Pancreas (tissue), 10 donors: Measurements from ENCODE around the gene SH3BP4. TPM values are rescaled to one million over a fixed set of nuclear protein-coding genes. Genes with fewer than 3 reads are reported as not detected.
A peak's percentile ranks its signal among the peaks of the same experiment; 100 is the strongest.

ENCODE experiments used
- ATAC-seq, 4 donors: fragments of 200-7000 bp; cut with Tn5 transposase; one replicate each; pipeline versions ENCODE4 v1.8.0 to v1.9.1; 2020; ENCODE audit warnings: mild to moderate bottlenecking in 4 of 4, moderate library complexity in 4 of 4
- DNase-seq, 6 donors: peaks; one replicate each; pipeline ENCODE4 v3.0.0-alpha.2; 2020
- FAIRE-seq: peaks from 2 replicates; lab custom pipeline; 2012; peaks lifted over from hg19 to GRCh38; lab: Jason Lieb, UNC
- H3K27ac ChIP-seq, 4 donors: fragments of 200-600 bp; sonication (generic); 1 replicate in 3 of 4; 2 replicates in 1 of 4; pipeline versions ENCODE4 v1.5.0 to v1.8.0; 2020
- H3K27me3 ChIP-seq, 4 donors: fragments of 200-600 bp; one replicate each; pipeline ENCODE4 v1.8.0; 2021
- H3K36me3 ChIP-seq, 3 donors: fragments of 200-600 bp; sonication (generic) in 1 of 3; one replicate each; pipeline versions ENCODE4 v1.5.0 to v1.8.0; 2020 to 2021
- H3K4me1 ChIP-seq, 3 donors: fragments of 200-600 bp; one replicate each; pipeline ENCODE4 v1.8.0; 2021
- H3K4me3 ChIP-seq, 4 donors: fragments of 200-600 bp; sonication (generic) in 2 of 4; one replicate each; pipeline versions ENCODE4 v1.5.0 to v1.8.0; 2020 to 2021
- H3K9me3 ChIP-seq, 4 donors: fragments of 200-600 bp; one replicate each; pipeline ENCODE4 v1.8.0; 2021
- CTCF ChIP-seq, 4 donors: fragments of 200-600 bp; sonication (generic) in 3 of 4; IDR thresholded peaks; one replicate each; pipeline versions ENCODE4 v1.5.0 to v1.8.0; 2021; ENCODE audit warnings: antibody characterized with exemption in 4 of 4
- WGBS, 2 donors: extraction: QIAGEN DNeasy Blood & Tissue Kit; methylation state at CpG; one replicate each; pipeline ENCODE4 v1.1.7; 2013; 5-methylcytosine and 5-hydroxymethylcytosine counted together
- intact Hi-C, 3 donors: fragments of 100-400 bp; cut with DNase I; formaldehyde crosslinking; loops; one replicate each; pipeline versions ENCODE4 v1.11.1 to v1.14.2; 2022
- polyA plus RNA-seq, 2 donors: library from polyadenylated mRNA; stranded (reverse); fragments of 200-250 nt; gene quantifications; one replicate each; pipeline ENCODE4 v1.2.3, GENCODE V29; 2013
- total RNA-seq, 6 donors: library from RNA; stranded (reverse); fragmentation: NEBNext Ultra II Directional in 4 of 6; extraction: Animal tissue kit (Norgen Biotek cat#: 25700) in 4 of 6; gene quantifications; one replicate each; pipeline versions ENCODE4 v1.2.1 to v1.2.4, GENCODE V29; 2021 to 2023
- donor health status: healthy with polysubstance abuse.
- donor health status: DM: no; HTN: no; CAD: no; lungs with moderate emphysema.
- donor health status: DM: no; HTN: no; CAD: no.
- donor health status: control.
- donor health status: control.
- donor health status: Bipolar disorder and iron deficiency.
- donor health status: DM: yes; HTN: yes; CAD: no.
- donor health status: DM: no; HTN: no; CAD: no.
- donor health status: DM: no; HTN: no; CAD: no.
- donor health status: DM: yes; HTN: yes; CAD: no.

Gene SH3BP4
- total and polyA plus RNA-seq, 8 donors: 20.5 to 99.7 (median 62.8) TPM

- H3K4me1 ChIP-seq: peaks cover 18 to 38% (median 22%) of the 10 kb centered on the region in 3 donors
- peak in 3 of 4 donors; percentile 3 to 26 (median 7) for ATAC-seq
- intact Hi-C loops: no loop called here
- WGBS, 2 donors: 51% methylated on average over 14 of the region's 14 CpGs
- no peaks in the 10 kb centered on the region for H3K9me3 ChIP-seq
- no peak overlapping the region for H3K4me3 ChIP-seq
- TF ChIP-seq CTCF (IDR thresholded peaks at IDR 0.05): no peak
- H3K27me3 ChIP-seq: no peaks in the 10 kb centered on the region
- DNase-seq: no peak
- no peaks in the 10 kb centered on the region for H3K36me3 ChIP-seq
- peak overlapping the region in 2 of 4 donors; percentile 10 to 30 for H3K27ac ChIP-seq
- FAIRE-seq: no peak
These were observed 17.0 kb downstream of the SH3BP4 start for GRCh38 chr2:234968631-234969305.

GRCh38 chr2:234969306-234970098 is 17.7 kb downstream of the SH3BP4 start:
- H3K4me1 ChIP-seq: peaks cover 18 to 38% (median 21%) of the 10 kb centered on the region in 3 donors
- no peak for DNase-seq
- ATAC-seq: peak; percentile 16 to 52 (median 30)
- FAIRE-seq: no peak
- no peak overlapping the region for H3K4me3 ChIP-seq
- peak overlapping the region in 2 of 4 donors; percentile 10 to 30 for H3K27ac ChIP-seq
- TF ChIP-seq CTCF (IDR thresholded peaks at IDR 0.05): no peak
- intact Hi-C loops: no loop called here
- no peaks in the 10 kb centered on the region for H3K36me3 ChIP-seq
- H3K9me3 ChIP-seq: no peaks in the 10 kb centered on the region
- WGBS, 2 donors: 52 to 58% methylated on average over 17 of the region's 17 CpGs
- no peaks in the 10 kb centered on the region for H3K27me3 ChIP-seq

GRCh38 chr2:234970099-234970440 is 18.3 kb downstream of the SH3BP4 start:
- ATAC-seq (no peak), FAIRE-seq (no peak), DNase-seq (no peak)
- H3K4me1 ChIP-seq: peaks cover 20 to 44% (median 26%) of the 10 kb centered on the region in 3 donors
- 76 to 81% methylated on average over 7 of the region's 7 CpGs for WGBS, 2 donors
- no peaks in the 10 kb centered on the region for H3K9me3 ChIP-seq
- H3K4me3 ChIP-seq: no peak overlapping the region
- H3K27me3 ChIP-seq: no peaks in the 10 kb centered on the region
- no peaks in the 10 kb centered on the region for H3K36me3 ChIP-seq
- H3K27ac ChIP-seq: no peak overlapping the region
- TF ChIP-seq CTCF (IDR thresholded peaks at IDR 0.05): no peak
- intact Hi-C loops: no loop called here

- no peak for DNase-seq
- Histone ChIP-seq H3K4me1 (peaks cover 25 to 47% (median 30%) of the 10 kb centered on the region in 3 donors), H3K4me3 (no peak overlapping the region), H3K36me3 (no peaks in the 10 kb centered on the region), H3K27ac (no peak overlapping the region), H3K27me3 (no peaks in the 10 kb centered on the region), H3K9me3 (no peaks in the 10 kb centered on the region)
- no peak for FAIRE-seq
- no peak for ATAC-seq
- intact Hi-C loops: no loop called here
- TF ChIP-seq CTCF (IDR thresholded peaks at IDR 0.05): no peak
- 66 to 83% methylated on average over 13 of the region's 13 CpGs for WGBS, 2 donors
These were observed 18.7 kb downstream of the SH3BP4 start for GRCh38 chr2:234970477-234970882.
